Testis (tissue), 3 donors: ENCODE results near the gene TIGD4. TPM values are rescaled to one million over a fixed set of nuclear protein-coding genes. Genes with fewer than 3 reads are reported as not detected.

Experiments used
- DNase-seq: peaks from one replicate; pipeline ENCODE4 v3.0.0-alpha.2; 2019
- H3K27ac ChIP-seq, 2 donors: fragments of 200-600 bp; sonication (generic); one replicate each; pipeline ENCODE4 v1.5.1; 2019
- H3K27me3 ChIP-seq: fragments of 200-600 bp; sonication (generic); one replicate; pipeline ENCODE4 v1.5.1; 2019
- H3K36me3 ChIP-seq: fragments of 200-600 bp; sonication (generic); one replicate; pipeline ENCODE4 v1.5.1; 2017; ENCODE audit warnings: low read depth; ENCODE audit errors: missing control alignments
- H3K4me1 ChIP-seq: fragments of 200-600 bp; sonication (generic); one replicate; pipeline ENCODE4 v1.5.1; 2019
- H3K4me3 ChIP-seq, 2 donors: fragments of 200-600 bp; sonication (generic); one replicate each; pipeline ENCODE4 v1.5.1; 2017 to 2019
- H3K9me3 ChIP-seq: fragments of 200-600 bp; sonication (generic); one replicate; pipeline ENCODE4 v1.5.1; 2017
- POLR2A ChIP-seq: fragments of 450-650 bp; IDR thresholded peaks from one replicate; pipeline ENCODE4 v1.6.1; 2017; ENCODE audit warnings: antibody characterized with exemption, mild to moderate bottlenecking, moderate library complexity
- WGBS, 2 donors: methylation state at CpG; one replicate each; pipeline ENCODE4 v1.1.5; 2018; 5-methylcytosine and 5-hydroxymethylcytosine counted together
- intact Hi-C: fragments of 100-400 bp; cut with DNase I; formaldehyde crosslinking; loops from one replicate; pipeline ENCODE4 v1.15.1; 2023; ENCODE audit warnings: low total_unique reads
- polyA plus RNA-seq: library from polyadenylated mRNA; stranded (reverse); fragments of 350-450 nt; fragmentation: Illumina TruSeq; extraction: RNeasy Lipid Tissue Mini Kit (QIAGEN cat#74804); gene quantifications from one replicate; pipeline ENCODE4 v1.2.3, GENCODE V29; 2014; ENCODE audit warnings: low read depth, low replicate concordance; ENCODE audit not compliant: insufficient read depth
- total RNA-seq, 2 donors: library from RNA; depleted of rRNA; stranded (reverse); fragments of >200 nt; gene quantifications; one replicate each; pipeline ENCODE4 v1.2.3, GENCODE V29; 2016
- TF ChIP-seq, protein P1 (sequence below), 3 experiments: fragments of 450-650 bp in 2 of 3; fragments of 200-600 bp in 1 of 3; sonication (generic) in 1 of 3; IDR thresholded peaks; one replicate each; pipeline ENCODE4 v1.5.1; 2016 to 2019; ENCODE audit warnings: antibody characterized with exemption in 3 of 3, mild to moderate bottlenecking in 2 of 3, moderate library complexity in 1 of 3

TIGD4 gene
- total and polyA plus RNA-seq, 3 donors from 2014 or later: 2.2 to 6.7 (median 3.2) TPM

DNA sequence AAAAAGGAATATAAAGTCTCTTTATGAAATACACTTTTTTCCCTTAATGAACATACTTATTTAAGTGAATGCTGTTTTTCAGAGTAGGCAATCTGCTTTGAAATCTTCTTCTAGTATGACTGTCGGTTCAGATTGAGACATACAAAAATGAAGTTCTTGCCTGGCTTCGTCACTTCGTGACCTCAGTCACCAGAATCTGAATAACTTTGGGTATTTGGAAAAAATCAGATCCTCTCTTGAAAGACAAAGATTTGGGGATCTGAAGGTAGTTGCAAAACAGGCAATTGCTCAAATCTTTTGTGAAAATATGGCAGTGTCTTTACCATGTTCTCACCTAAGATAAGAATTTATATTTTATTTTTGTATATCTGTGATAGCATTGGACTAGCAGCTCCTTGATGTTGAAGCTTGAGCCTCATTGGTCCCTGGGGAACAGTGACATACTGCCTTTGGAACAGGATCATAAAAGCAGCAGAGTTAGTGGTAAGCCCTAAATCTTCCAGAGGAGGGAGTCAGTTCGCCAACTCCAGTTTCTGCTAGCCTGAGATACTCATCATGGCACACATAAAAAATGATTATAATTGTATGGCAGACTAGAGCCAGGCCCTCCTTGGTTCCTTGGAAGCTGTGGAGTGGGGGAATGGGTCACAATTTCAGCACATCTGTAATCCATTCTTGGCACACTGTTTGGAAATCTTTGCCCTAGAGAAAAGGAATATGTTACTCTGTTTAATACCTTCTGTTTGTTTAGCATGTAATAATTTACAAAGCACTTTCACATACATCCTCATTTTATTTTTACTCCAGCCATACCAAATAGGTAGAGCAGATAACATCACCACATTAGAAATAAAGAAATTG is 5.2 kb upstream of the TIGD4 start:
- WGBS, 2 donors: 87 to 90% methylated on average over 4 of the region's 4 CpGs
- no peaks in the 10 kb centered on the region for H3K36me3 ChIP-seq
- H3K27ac ChIP-seq: no peak overlapping the region
- DNase-seq: no peak
- peaks cover 4% of the 10 kb centered on the region for H3K4me1 ChIP-seq
- no peak overlapping the region for H3K4me3 ChIP-seq
- intact Hi-C loops: no loop called here
- TF ChIP-seq, protein P1, sequence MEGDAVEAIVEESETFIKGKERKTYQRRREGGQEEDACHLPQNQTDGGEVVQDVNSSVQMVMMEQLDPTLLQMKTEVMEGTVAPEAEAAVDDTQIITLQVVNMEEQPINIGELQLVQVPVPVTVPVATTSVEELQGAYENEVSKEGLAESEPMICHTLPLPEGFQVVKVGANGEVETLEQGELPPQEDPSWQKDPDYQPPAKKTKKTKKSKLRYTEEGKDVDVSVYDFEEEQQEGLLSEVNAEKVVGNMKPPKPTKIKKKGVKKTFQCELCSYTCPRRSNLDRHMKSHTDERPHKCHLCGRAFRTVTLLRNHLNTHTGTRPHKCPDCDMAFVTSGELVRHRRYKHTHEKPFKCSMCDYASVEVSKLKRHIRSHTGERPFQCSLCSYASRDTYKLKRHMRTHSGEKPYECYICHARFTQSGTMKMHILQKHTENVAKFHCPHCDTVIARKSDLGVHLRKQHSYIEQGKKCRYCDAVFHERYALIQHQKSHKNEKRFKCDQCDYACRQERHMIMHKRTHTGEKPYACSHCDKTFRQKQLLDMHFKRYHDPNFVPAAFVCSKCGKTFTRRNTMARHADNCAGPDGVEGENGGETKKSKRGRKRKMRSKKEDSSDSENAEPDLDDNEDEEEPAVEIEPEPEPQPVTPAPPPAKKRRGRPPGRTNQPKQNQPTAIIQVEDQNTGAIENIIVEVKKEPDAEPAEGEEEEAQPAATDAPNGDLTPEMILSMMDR (IDR thresholded peaks at IDR 0.05): no peak
- no peak for TF ChIP-seq POLR2A
- H3K9me3 ChIP-seq: no peaks in the 10 kb centered on the region
- no peaks in the 10 kb centered on the region for H3K27me3 ChIP-seq

- H3K4me3 ChIP-seq: peak overlapping the region; percentile 87 to 95
- H3K36me3 ChIP-seq: no peaks in the 10 kb centered on the region
- H3K9me3 ChIP-seq: no peaks in the 10 kb centered on the region
- H3K4me1 ChIP-seq: peaks cover 4% of the 10 kb centered on the region
- no peaks in the 10 kb centered on the region for H3K27me3 ChIP-seq
- peak overlapping the region; percentile 86 to 93 for H3K27ac ChIP-seq
- DNase-seq: peak; percentile 41
- intact Hi-C loops: no loop called here
- 0 to 1% methylated on average over 14 of the region's 14 CpGs for WGBS, 2 donors
- TF ChIP-seq, protein P1 (IDR thresholded peaks at IDR 0.05): no peak
- TF ChIP-seq POLR2A: no peak
Observed at GRCh38 chr4:152780267-152780778, 793 bp upstream of the TIGD4 start.

GRCh38 chr4:152778656-152779512 is 646 bp downstream of the TIGD4 start:
- H3K36me3 ChIP-seq: no peaks in the 10 kb centered on the region
- H3K4me1 ChIP-seq: peaks cover 4% of the 10 kb centered on the region
- H3K27me3 ChIP-seq: no peaks in the 10 kb centered on the region
- intact Hi-C loops: no loop called here
- DNase-seq: peak; percentile 28
- peak overlapping the region; percentile 87 to 95 for H3K4me3 ChIP-seq
- peak overlapping the region; percentile 86 to 93 for H3K27ac ChIP-seq
- TF ChIP-seq, protein P1 (IDR thresholded peaks at IDR 0.05): no peak
- no peak for TF ChIP-seq POLR2A
- H3K9me3 ChIP-seq: no peaks in the 10 kb centered on the region
- 1% methylated on average over 30 of the region's 30 CpGs for WGBS, 2 donors

DNA sequence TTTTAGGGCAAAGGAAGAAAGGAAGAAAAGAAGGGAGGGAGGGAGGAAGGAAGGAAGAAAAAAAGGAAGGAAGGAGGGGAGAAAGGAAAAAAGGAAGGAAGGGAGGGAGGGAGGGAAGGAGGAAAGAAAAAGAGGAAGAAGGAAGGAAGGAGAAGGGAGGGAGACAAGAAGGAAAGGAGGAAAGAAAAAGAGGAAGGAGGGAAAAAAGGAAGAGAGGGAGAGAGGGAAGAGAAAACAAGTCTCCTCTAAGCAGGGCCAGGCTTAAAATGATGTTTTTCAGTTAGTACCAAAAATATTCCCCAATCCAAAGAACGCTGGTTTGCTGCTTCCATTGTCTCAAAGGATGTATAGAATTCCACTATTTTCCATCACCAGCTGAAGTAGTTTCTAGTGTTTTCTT is 2.0 kb downstream of the TIGD4 start:
- no peak for DNase-seq
- intact Hi-C loops: no loop called here
- Histone ChIP-seq H3K4me1 (peaks cover 4% of the 10 kb centered on the region), H3K36me3 (no peaks in the 10 kb centered on the region), H3K27ac (no peak overlapping the region), H3K27me3 (no peaks in the 10 kb centered on the region), H3K9me3 (no peaks in the 10 kb centered on the region), H3K4me3 (no peak overlapping the region)
- TF ChIP-seq POLR2A: no peak
- TF ChIP-seq, protein P1 (IDR thresholded peaks at IDR 0.05): no peak
- WGBS, 2 donors: 65 to 72% methylated on average over 1 of the region's 1 CpG
